Skeletal muscle satellite cell (primary cell): ENCODE measurements around the gene TSEN2. TPM values are rescaled to one million over a fixed set of nuclear protein-coding genes. Genes with fewer than 3 reads are reported as not detected.
A peak's percentile ranks its signal among the peaks of the same experiment; 100 is the strongest.

Experiments
- H3K27me3 ChIP-seq: 2 replicates; pipeline ENCODE4 v1.7.0; 2013; ENCODE audit warnings: low read length; ENCODE audit not compliant: control insufficient read depth, insufficient read depth
- H3K36me3 ChIP-seq: 2 replicates; pipeline ENCODE4 v1.7.0; 2013; ENCODE audit warnings: mild to moderate bottlenecking, control low read depth, low read length; ENCODE audit not compliant: insufficient read depth
- H3K4me1 ChIP-seq: 2 replicates; pipeline ENCODE4 v1.7.0; 2013; ENCODE audit warnings: low read length; ENCODE audit not compliant: control insufficient read depth, insufficient read depth
- H3K4me2 ChIP-seq: 2 replicates; pipeline ENCODE4 v1.7.0; 2013; ENCODE audit warnings: mild to moderate bottlenecking, low read length
- H3K4me3 ChIP-seq: 2 replicates; pipeline ENCODE4 v1.7.0; 2013; ENCODE audit warnings: low read length
- H3K9ac ChIP-seq: 2 replicates; pipeline ENCODE4 v1.7.0; 2013; ENCODE audit warnings: mild to moderate bottlenecking, low read depth, low read length, moderate library complexity
- H3K9me3 ChIP-seq: replicated peaks from 2 replicates; pipeline ENCODE4 v1.7.0; 2013; ENCODE audit warnings: mild to moderate bottlenecking, control low read depth, low read length
- total RNA-seq: library from RNA; depleted of rRNA; stranded (reverse); fragments of >200 nt; gene quantifications from 2 replicates; pipeline ENCODE4 v1.2.3, GENCODE V29; 2012; rRNA removed

The TSEN2 gene
- total RNA-seq: 20.5 and 23.4 TPM in 2 replicates

- peak within 1 kb of the TSS; percentile 84 for H3K9ac ChIP-seq
- peaks cover 31% of the 10 kb centered on the region for H3K4me1 ChIP-seq
- H3K9me3 ChIP-seq: no peaks in the 10 kb centered on the region
- H3K4me2 ChIP-seq: peak within 1 kb of the TSS; percentile 97
- peak within 1 kb of the TSS; percentile 92 for H3K4me3 ChIP-seq
- no peaks in the 10 kb centered on the region for H3K27me3 ChIP-seq
- peaks cover 4% of the 10 kb centered on the region for H3K36me3 ChIP-seq
Measured at GRCh38 chr3:12484198-12484982, at the start of gene TSEN2. TSS of gene TSEN2 (plus strand) at chr3:12484480. CDS start at chr3:12489801, 5,321 bp downstream.

- Histone ChIP-seq H3K9me3 (no peaks in the 10 kb centered on the region), H3K27me3 (no peaks in the 10 kb centered on the region), H3K4me3 (peak overlapping the region; percentile 33), H3K4me1 (peaks cover 30% of the 10 kb centered on the region), H3K9ac (peak overlapping the region; percentile 35), H3K4me2 (peak overlapping the region; percentile 63), H3K36me3 (no peaks in the 10 kb centered on the region)
Measured at GRCh38 chr3:12436514-12437220, 47.6 kb upstream of the TSEN2 start.

DNA sequence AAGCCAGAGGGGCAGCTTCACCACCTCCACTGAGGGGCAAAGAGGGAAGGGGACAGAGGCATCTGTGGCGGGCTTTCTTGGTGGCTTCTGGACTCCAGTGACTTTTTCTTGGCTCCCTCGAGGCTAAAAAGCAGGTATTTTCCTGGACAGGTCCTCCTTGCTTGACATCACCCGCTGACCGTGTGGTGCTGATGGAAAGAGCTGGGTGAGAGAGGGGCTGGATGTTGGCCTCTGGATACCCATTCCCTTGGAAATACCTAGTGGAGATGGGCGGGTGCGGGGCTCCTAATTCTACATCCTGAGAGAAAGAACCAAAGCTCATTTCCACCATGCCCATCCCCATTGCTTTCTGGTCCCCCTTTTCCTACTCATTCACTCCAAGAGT is 47.1 kb upstream of the TSEN2 start:
- Histone ChIP-seq H3K27me3 (no peaks in the 10 kb centered on the region), H3K36me3 (no peaks in the 10 kb centered on the region), H3K4me2 (peak overlapping the region; percentile 63), H3K4me3 (peak overlapping the region; percentile 33), H3K9ac (no peak overlapping the region), H3K9me3 (no peaks in the 10 kb centered on the region), H3K4me1 (peaks cover 33% of the 10 kb centered on the region)

- H3K36me3 ChIP-seq: no peaks in the 10 kb centered on the region
- H3K27me3 ChIP-seq: peaks cover 6% of the 10 kb centered on the region
- H3K9ac ChIP-seq: no peak overlapping the region
- no peak overlapping the region for H3K4me3 ChIP-seq
- no peaks in the 10 kb centered on the region for H3K9me3 ChIP-seq
- peaks cover 37% of the 10 kb centered on the region for H3K4me1 ChIP-seq
- H3K4me2 ChIP-seq: no peak overlapping the region
Measured at GRCh38 chr3:12437861-12438260, 46.4 kb upstream of the TSEN2 start.

DNA sequence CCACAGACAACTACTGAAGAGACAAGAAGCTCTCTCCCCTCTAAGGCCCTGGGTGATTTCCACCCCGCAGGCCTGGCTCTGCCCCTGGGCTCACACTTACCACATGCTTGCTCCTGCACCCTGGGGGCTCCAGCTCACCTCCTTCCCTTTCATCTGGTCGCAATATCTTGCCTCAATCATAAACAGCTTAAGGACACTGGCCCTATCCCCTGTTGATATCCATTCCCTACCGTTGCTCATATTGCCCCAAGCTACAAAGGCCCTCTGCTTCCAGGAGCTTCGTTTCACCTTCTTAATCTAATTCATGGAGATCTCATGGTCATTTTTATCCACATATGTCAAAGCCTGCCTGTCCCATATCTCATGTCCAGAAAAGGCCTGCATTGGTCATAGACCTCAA is 46.0 kb upstream of the TSEN2 start:
- H3K27me3 ChIP-seq: peaks cover 10% of the 10 kb centered on the region
- no peak overlapping the region for H3K4me2 ChIP-seq
- peaks cover 42% of the 10 kb centered on the region for H3K4me1 ChIP-seq
- no peaks in the 10 kb centered on the region for H3K36me3 ChIP-seq
- H3K9me3 ChIP-seq: no peaks in the 10 kb centered on the region
- H3K9ac ChIP-seq: no peak overlapping the region
- H3K4me3 ChIP-seq: no peak overlapping the region

- H3K9me3 ChIP-seq: no peaks in the 10 kb centered on the region
- H3K4me3 ChIP-seq: no peak overlapping the region
- H3K27me3 ChIP-seq: peaks cover 12% of the 10 kb centered on the region
- no peaks in the 10 kb centered on the region for H3K36me3 ChIP-seq
- H3K4me2 ChIP-seq: no peak overlapping the region
- peaks cover 44% of the 10 kb centered on the region for H3K4me1 ChIP-seq
- H3K9ac ChIP-seq: no peak overlapping the region
Measured at GRCh38 chr3:12439161-12439940, 44.9 kb upstream of the TSEN2 start.

GRCh38 chr3:12440927-12441714 is 43.2 kb upstream of the TSEN2 start:
- H3K9me3 ChIP-seq: no peaks in the 10 kb centered on the region
- H3K4me3 ChIP-seq: no peak overlapping the region
- peaks cover 15% of the 10 kb centered on the region for H3K27me3 ChIP-seq
- peaks cover 50% of the 10 kb centered on the region for H3K4me1 ChIP-seq
- H3K9ac ChIP-seq: no peak overlapping the region
- no peaks in the 10 kb centered on the region for H3K36me3 ChIP-seq
- peak overlapping the region; percentile 1 for H3K4me2 ChIP-seq

GRCh38 chr3:12442654-12443501 is 41.4 kb upstream of the TSEN2 start:
- H3K4me2 ChIP-seq: peak overlapping the region; percentile 7
- no peak overlapping the region for H3K9ac ChIP-seq
- H3K4me1 ChIP-seq: peaks cover 33% of the 10 kb centered on the region
- H3K36me3 ChIP-seq: no peaks in the 10 kb centered on the region
- peaks cover 23% of the 10 kb centered on the region for H3K27me3 ChIP-seq
- H3K4me3 ChIP-seq: no peak overlapping the region
- no peaks in the 10 kb centered on the region for H3K9me3 ChIP-seq

DNA sequence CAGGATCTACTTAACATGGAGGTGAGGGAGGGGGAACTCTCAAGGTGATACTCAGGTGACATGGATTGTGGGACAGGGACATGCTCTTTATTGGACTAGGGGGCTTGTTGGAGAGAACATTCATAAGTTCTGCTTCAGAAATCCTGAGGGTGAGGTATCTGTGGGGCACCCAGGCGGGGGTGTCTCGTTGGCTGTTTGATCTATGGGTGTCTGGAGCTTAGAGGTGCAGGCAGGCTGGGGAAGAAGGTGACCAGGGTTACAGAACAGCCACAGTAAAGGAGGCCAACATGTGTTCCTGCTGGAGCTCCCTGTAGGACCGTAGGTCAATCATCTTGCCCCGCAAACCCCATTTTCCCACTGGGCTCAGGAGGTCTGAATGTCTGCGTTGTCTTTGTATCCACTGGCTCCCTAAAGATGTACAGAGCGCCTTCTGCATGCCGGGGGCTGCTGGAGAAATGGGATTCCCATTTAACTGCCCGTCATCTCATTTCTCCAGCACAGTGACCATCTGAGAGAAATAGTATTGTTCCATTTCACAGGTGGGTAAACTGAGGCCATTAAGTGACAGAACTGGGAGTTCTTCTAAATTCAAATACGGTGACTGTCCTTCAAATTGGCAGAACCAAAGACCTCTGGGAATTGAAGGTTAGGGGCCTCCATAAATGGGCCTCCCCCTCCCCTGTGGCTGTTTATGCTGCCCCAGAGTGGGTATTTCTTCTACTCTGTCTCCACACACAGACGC is 40.3 kb upstream of the TSEN2 start:
- no peak overlapping the region for H3K9ac ChIP-seq
- H3K4me3 ChIP-seq: no peak overlapping the region
- no peaks in the 10 kb centered on the region for H3K9me3 ChIP-seq
- H3K36me3 ChIP-seq: no peaks in the 10 kb centered on the region
- H3K4me1 ChIP-seq: peaks cover 33% of the 10 kb centered on the region
- H3K4me2 ChIP-seq: no peak overlapping the region
- peaks cover 25% of the 10 kb centered on the region for H3K27me3 ChIP-seq
